Measurements from ENCODE around the gene DDTL.
"Not testable (repeated sequence)": the region's sequence is repeated elsewhere in the genome, so short reads cannot be mapped to it uniquely, and the experiment has no call there.

DNA sequence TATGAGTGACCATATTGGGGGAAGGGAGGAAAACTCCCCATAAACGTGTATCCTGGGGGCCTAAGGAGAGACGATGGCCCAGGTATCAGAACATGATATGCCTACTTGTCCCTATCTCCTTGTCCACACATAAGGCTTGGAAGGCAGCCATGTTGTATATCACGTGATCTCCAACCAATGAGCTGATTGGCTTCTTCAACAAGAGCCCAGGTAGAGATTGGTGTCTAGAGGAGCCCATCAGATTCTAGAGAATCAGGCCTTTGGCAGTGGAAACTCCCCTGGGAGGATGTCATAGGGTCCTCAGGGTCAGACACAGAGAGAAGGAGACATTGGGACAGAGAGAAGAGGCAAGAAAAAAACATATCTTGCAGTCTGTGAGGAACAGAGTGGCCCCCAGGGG lies 19.3 kb upstream of the DDTL start:
- TF ChIP-seq, protein P1, sequence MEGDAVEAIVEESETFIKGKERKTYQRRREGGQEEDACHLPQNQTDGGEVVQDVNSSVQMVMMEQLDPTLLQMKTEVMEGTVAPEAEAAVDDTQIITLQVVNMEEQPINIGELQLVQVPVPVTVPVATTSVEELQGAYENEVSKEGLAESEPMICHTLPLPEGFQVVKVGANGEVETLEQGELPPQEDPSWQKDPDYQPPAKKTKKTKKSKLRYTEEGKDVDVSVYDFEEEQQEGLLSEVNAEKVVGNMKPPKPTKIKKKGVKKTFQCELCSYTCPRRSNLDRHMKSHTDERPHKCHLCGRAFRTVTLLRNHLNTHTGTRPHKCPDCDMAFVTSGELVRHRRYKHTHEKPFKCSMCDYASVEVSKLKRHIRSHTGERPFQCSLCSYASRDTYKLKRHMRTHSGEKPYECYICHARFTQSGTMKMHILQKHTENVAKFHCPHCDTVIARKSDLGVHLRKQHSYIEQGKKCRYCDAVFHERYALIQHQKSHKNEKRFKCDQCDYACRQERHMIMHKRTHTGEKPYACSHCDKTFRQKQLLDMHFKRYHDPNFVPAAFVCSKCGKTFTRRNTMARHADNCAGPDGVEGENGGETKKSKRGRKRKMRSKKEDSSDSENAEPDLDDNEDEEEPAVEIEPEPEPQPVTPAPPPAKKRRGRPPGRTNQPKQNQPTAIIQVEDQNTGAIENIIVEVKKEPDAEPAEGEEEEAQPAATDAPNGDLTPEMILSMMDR (IDR thresholded peaks at IDR 0.05) = not testable (repeated sequence)
- not testable (repeated sequence) for TF ChIP-seq POLR2A (IDR thresholded peaks at IDR 0.05)

Measured in thyroid gland (tissue), 4 donors.